Activated CD8-positive, alpha-beta memory T cell treated with anti-CD3 and anti-CD28 coated beads, Interleukin-2, amount 50 U/mL, for 24 hours (primary cell): ENCODE data around the gene HMGB4.

Source experiments
- DNase-seq: peaks from one replicate; pipeline ENCODE4 v3.0.0-alpha.2; 2020; ENCODE audit errors: extremely low read depth

HMGB4 gene

GRCh38 chr1:33898406-33898805 is 34.5 kb downstream of the HMGB4 start:
- DNase-seq = no peak

- no peak for DNase-seq
Observed at GRCh38 chr1:33898881-33899280, 35.0 kb downstream of the HMGB4 start.

- DNase-seq = no peak
Observed at GRCh38 chr1:33899746-33900145, 35.9 kb downstream of the HMGB4 start.

- no peak for DNase-seq
Observed at GRCh38 chr1:33902486-33903209, 38.8 kb downstream of the HMGB4 start.

- DNase-seq = no peak
Observed at GRCh38 chr1:33903210-33903589, 39.3 kb downstream of the HMGB4 start.

GRCh38 chr1:33905241-33905640 is 41.4 kb downstream of the HMGB4 start:
- no peak for DNase-seq

GRCh38 chr1:33906156-33906555 is 42.3 kb downstream of the HMGB4 start:
- no peak for DNase-seq

GRCh38 chr1:33908324-33908956 is 44.6 kb downstream of the HMGB4 start:
- no peak for DNase-seq
